SJSA1 (cell line): ENCODE data around the gene NGLY1. TPM values are rescaled to one million over a fixed set of nuclear protein-coding genes. Genes with fewer than 3 reads are reported as not detected.

Experiments
- DNase-seq, 2 experiments: peaks; one replicate each; pipeline ENCODE4 v3.0.0-alpha.2; 2015 to 2020; ENCODE audit warnings: low spot score in 2 of 2, low read depth in 1 of 2
- H3K27ac ChIP-seq: fragments of 250-450 bp; sonication (Bioruptor Pico); 2 replicates; pipeline ENCODE4 v1.5.1; 2020; ENCODE audit warnings: mild to moderate bottlenecking, moderate library complexity
- H3K27me3 ChIP-seq: fragments of 250-450 bp; sonication (Bioruptor Pico); replicated peaks from 2 replicates; pipeline ENCODE4 v1.5.1; 2020; ENCODE audit warnings: mild to moderate bottlenecking, moderate library complexity
- H3K36me3 ChIP-seq: fragments of 250-450 bp; sonication (Bioruptor Pico); 2 replicates; pipeline ENCODE4 v1.5.1; 2020; ENCODE audit warnings: mild to moderate bottlenecking
- H3K4me1 ChIP-seq: fragments of 250-450 bp; sonication (Bioruptor Pico); replicated peaks from 2 replicates; pipeline ENCODE4 v1.6.1; 2021; ENCODE audit warnings: mild to moderate bottlenecking
- H3K4me3 ChIP-seq: fragments of 250-450 bp; sonication (Bioruptor Pico); 2 replicates; pipeline ENCODE4 v1.5.1; 2020; ENCODE audit warnings: mild to moderate bottlenecking
- H3K9me3 ChIP-seq: fragments of 250-450 bp; sonication (Bioruptor Pico); replicated peaks from 2 replicates; pipeline ENCODE4 v1.5.1; 2020; ENCODE audit warnings: mild to moderate bottlenecking
- total RNA-seq: library from RNA; depleted of rRNA; stranded (reverse); fragments of >200 nt; shearing (Covaris generic); gene quantifications from 2 replicates; pipeline ENCODE4 v1.2.3, GENCODE V29; 2014; rRNA removed

Gene NGLY1, protein sequence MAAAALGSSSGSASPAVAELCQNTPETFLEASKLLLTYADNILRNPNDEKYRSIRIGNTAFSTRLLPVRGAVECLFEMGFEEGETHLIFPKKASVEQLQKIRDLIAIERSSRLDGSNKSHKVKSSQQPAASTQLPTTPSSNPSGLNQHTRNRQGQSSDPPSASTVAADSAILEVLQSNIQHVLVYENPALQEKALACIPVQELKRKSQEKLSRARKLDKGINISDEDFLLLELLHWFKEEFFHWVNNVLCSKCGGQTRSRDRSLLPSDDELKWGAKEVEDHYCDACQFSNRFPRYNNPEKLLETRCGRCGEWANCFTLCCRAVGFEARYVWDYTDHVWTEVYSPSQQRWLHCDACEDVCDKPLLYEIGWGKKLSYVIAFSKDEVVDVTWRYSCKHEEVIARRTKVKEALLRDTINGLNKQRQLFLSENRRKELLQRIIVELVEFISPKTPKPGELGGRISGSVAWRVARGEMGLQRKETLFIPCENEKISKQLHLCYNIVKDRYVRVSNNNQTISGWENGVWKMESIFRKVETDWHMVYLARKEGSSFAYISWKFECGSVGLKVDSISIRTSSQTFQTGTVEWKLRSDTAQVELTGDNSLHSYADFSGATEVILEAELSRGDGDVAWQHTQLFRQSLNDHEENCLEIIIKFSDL
- total RNA-seq = 14.1 and 24.7 TPM in 2 replicates

DNA sequence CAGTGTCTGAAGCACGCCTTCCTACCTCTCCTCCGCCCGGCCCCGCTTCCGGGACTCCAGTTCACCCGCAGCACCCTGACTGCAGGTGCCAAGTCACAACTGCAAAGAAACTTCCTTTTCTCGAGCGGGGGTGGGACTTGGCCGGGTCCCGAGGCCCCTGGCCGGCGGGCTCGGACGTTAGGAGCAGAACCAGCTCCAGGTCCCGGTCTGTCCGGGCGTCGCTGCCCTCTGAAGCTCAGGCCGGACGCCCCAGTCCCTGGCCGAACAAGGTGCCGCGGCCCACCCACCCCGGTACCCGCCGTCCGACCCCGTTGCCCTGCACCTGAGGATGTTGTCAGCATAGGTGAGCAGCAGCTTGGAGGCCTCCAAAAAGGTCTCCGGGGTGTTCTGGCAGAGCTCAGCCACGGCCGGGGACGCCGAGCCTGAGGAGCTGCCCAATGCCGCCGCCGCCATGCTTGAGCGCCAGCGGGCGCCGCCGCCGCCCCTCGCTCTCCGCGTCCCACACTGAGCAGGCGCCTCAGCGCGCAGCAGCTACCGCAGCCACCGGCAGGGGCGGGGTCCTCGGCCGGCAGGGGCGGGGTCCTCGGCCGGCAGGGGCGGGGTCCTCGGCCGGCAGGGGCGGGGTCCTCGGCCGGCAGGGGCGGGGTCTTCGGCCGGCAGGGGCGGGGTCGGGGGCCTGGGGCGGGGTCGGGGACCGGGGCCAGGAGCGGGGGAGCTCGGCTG, at the start of gene NGLY1:
TSS of gene NGLY1 (minus strand) at position 506 of the 723 bp plus-strand sequence. CDS start at position 453, 53 bp downstream.
- H3K27ac ChIP-seq = peak within 1 kb of the TSS; percentile 25; the same call in 1 of the 2 replicates
- DNase-seq = peak; percentile 64 to 78
- no peaks in the 10 kb centered on the region; the same call in 1 of the 2 replicates for H3K27me3 ChIP-seq
- H3K36me3 ChIP-seq = no peaks in the 10 kb centered on the region; the same call in 1 of the 2 replicates
- peaks cover 12% of the 10 kb centered on the region for H3K4me1 ChIP-seq
- H3K9me3 ChIP-seq = no peaks in the 10 kb centered on the region
- peak within 1 kb of the TSS; percentile 92 for H3K4me3 ChIP-seq

DNA sequence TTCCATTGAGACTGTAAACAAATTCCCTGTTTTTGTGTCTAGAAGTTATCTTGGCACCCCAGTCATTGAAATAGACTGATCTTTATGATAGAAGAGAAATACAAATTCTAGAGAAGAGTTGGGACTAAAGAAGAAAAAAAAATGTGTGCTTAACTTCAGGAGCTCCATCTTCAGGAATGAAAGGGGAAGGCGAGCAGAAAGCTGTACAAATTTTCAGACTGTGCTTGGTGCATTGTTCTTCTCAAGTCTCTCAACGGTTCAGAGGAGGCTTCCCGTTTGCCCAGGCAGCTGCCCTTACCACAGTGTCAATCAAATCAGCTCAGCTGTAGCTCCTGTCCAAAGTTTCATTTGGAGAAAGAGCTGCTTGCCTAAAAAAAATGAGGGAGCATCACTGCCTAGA, 48.3 kb upstream of the NGLY1 start:
- H3K27ac ChIP-seq = no peak overlapping the region
- H3K27me3 ChIP-seq = no peaks in the 10 kb centered on the region
- no peak for DNase-seq
- H3K4me3 ChIP-seq = no peak overlapping the region
- no peaks in the 10 kb centered on the region for H3K36me3 ChIP-seq
- H3K9me3 ChIP-seq = no peaks in the 10 kb centered on the region
- no peaks in the 10 kb centered on the region for H3K4me1 ChIP-seq

DNA sequence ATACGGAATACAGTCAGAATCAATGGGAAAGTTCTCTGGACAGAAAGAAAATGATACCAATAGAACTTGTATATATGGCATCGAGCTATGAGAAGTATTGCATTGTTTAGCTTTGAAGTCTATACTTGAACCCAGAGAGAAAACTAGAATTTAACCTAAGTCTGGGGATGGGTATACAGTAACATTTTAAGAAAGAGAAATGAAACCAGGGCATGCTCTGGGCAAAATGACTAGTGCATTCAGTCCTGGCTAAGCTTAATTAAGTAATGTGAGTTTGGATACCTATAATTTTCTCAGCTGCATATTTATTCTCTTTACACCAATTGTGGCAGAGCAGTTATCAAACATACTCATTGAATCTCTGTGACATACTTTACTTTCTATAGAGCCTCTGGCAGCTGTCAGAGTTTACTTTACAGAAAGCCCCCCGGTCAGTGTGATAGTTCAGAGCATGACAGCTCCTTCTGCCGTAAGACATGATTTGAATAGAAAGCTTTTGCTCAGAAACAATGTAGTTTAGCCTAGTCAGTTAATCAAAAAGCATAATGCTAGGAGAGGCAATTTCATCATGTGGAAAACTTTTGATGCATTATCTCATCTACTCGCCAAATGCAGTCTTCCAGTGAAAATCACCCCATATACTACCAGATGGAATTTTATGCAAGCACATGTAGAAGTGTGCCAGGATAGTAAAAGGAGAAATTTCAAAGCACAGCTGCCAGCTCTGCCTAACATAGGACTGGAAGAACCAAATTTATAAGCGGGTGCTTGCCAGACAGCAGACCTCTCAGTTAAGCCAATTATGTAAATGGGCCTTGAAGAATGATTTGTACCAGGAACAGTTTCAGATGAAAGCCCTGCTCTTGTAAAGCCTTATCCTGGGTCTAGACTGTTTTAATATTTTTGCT, 47.4 kb upstream of the NGLY1 start:
- Histone ChIP-seq H3K4me1 (no peaks in the 10 kb centered on the region), H3K36me3 (no peaks in the 10 kb centered on the region), H3K27me3 (no peaks in the 10 kb centered on the region), H3K4me3 (no peak overlapping the region), H3K9me3 (no peaks in the 10 kb centered on the region), H3K27ac (no peak overlapping the region)
- DNase-seq = no peak

DNA sequence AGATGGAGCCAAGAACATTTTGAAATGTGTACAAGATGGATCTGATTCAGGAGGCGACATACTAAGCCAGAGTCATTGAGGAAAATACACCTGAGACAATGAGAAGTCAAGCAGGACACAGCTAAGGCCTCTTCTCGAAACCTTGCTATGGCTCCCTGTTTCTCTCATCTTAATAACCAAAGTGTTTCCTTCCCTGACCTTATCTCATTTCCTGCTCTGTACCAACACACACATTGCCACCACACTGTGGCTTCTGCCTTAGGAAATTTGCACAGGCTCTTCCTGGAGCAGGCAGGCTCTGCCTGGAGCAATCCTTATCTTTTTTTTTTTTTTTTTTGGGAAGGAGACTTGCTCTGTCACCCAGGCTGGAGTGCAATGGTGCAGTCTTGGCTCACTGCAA, 43.3 kb upstream of the NGLY1 start:
- no peaks in the 10 kb centered on the region; the same call in 1 of the 2 replicates for H3K4me1 ChIP-seq
- no peaks in the 10 kb centered on the region for H3K36me3 ChIP-seq
- H3K27ac ChIP-seq = no peak overlapping the region
- H3K4me3 ChIP-seq = no peak overlapping the region
- no peaks in the 10 kb centered on the region for H3K9me3 ChIP-seq
- H3K27me3 ChIP-seq = no peaks in the 10 kb centered on the region
- DNase-seq = no peak

- Histone ChIP-seq H3K27ac (no peak overlapping the region), H3K27me3 (no peaks in the 10 kb centered on the region), H3K36me3 (no peaks in the 10 kb centered on the region), H3K4me3 (no peak overlapping the region), H3K9me3 (no peaks in the 10 kb centered on the region), H3K4me1 (peaks cover 14% of the 10 kb centered on the region)
- no peak for DNase-seq
These were observed 40.1 kb upstream of the NGLY1 start for GRCh38 chr3:25823314-25823713.

DNA sequence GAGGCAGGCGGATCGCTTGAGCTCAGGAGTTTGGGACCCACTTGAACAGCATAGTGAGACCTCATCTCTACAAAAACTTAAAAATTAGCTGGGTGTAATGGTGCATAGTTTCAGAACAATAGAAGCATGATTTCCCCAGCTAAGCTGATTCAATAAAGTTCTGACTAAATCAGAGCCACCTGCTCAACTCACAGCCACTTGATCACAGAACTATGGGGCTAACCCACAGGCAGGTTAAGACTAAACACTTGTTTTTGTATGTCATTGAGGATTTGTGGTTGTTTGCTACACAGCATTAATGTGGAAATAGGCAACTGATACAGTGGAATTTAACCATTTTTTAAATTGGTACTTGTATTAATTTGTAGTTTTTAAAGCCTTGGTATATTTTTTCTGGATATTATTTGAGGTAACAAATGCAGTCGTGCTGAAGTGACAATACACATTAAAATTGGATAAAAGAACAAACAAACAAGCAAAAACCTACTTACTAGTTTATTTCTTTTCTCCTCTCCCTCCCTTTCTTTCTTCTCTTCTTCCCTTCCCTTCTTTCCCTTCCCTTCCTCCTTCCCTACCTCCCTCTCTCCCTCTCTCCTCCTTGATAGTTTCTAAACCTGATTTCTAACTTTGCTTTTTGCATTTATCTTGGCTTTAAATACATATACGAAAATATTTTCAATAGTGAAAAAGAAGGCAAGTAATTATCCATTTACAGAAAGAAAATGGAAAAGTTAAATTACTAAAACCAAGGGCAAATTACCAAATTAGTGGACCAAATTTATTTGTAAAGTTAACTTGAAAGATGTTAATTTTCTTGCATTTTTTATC, 38.7 kb upstream of the NGLY1 start:
- no peaks in the 10 kb centered on the region for H3K36me3 ChIP-seq
- H3K27ac ChIP-seq = no peak overlapping the region
- no peaks in the 10 kb centered on the region for H3K9me3 ChIP-seq
- no peak for DNase-seq
- H3K4me1 ChIP-seq = peaks cover 14% of the 10 kb centered on the region
- H3K27me3 ChIP-seq = no peaks in the 10 kb centered on the region
- no peak overlapping the region for H3K4me3 ChIP-seq

GRCh38 chr3:25820816-25821486, 37.7 kb upstream of the NGLY1 start:
- Histone ChIP-seq H3K27ac (peak overlapping the region; percentile 55), H3K9me3 (no peaks in the 10 kb centered on the region), H3K4me1 (peaks cover 14% of the 10 kb centered on the region), H3K27me3 (no peaks in the 10 kb centered on the region), H3K36me3 (no peaks in the 10 kb centered on the region), H3K4me3 (no peak overlapping the region)
- DNase-seq = no peak

DNA sequence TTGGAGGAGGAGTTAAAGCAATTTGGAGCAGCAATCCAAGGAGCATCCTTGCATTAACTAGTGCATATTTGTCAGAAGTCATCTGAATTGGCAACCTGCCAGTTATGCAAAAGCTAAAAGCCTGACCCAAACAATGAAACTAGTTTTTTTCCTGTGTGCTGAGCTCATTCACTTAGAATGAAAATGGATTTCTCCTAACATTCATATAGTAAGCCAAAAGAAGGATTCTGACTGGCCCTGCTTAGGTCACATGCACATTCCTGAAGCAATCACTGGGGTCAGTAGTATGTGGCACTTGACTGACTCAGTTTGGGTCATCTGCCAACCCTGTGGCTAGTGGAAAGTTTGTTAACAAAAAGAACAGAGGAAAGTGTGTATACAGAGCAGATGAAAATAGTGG, 37.1 kb upstream of the NGLY1 start:
- DNase-seq = peak; percentile 73 to 76
- no peak overlapping the region for H3K4me3 ChIP-seq
- H3K9me3 ChIP-seq = no peaks in the 10 kb centered on the region
- H3K4me1 ChIP-seq = peaks cover 14% of the 10 kb centered on the region
- no peaks in the 10 kb centered on the region for H3K36me3 ChIP-seq
- H3K27me3 ChIP-seq = no peaks in the 10 kb centered on the region
- H3K27ac ChIP-seq = peak overlapping the region; percentile 55

DNA sequence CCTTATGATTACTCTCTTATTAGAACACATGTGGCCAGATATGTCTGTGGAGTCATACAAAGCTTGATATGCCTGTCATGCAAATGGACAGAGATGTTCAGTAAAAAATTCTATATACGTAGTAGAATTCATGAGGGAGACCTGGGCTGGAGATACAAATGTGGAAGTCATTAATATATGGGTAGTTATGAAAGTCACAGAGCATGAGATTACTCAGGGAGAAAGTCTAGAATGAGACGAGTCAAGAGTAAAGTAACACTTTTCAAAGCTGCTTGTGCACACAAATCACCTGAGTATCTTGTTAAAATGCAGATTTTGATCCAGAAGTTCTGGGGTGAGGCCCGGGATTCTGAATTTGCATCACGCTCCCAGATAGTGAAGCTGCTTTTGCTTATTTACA, 35.1 kb upstream of the NGLY1 start:
- no peaks in the 10 kb centered on the region for H3K9me3 ChIP-seq
- H3K4me1 ChIP-seq = peaks cover 14% of the 10 kb centered on the region
- DNase-seq = no peak
- H3K27ac ChIP-seq = no peak overlapping the region
- H3K36me3 ChIP-seq = no peaks in the 10 kb centered on the region
- H3K4me3 ChIP-seq = no peak overlapping the region
- no peaks in the 10 kb centered on the region for H3K27me3 ChIP-seq

- H3K27ac ChIP-seq = no peak overlapping the region
- DNase-seq = no peak
- H3K4me1 ChIP-seq = peaks cover 14% of the 10 kb centered on the region
- H3K36me3 ChIP-seq = no peaks in the 10 kb centered on the region
- no peaks in the 10 kb centered on the region for H3K9me3 ChIP-seq
- H3K27me3 ChIP-seq = no peaks in the 10 kb centered on the region
- no peak overlapping the region for H3K4me3 ChIP-seq
These were observed 34.4 kb upstream of the NGLY1 start for GRCh38 chr3:25817638-25818037.

GRCh38 chr3:25817107-25817506, 33.9 kb upstream of the NGLY1 start:
- H3K9me3 ChIP-seq = no peaks in the 10 kb centered on the region
- no peaks in the 10 kb centered on the region for H3K36me3 ChIP-seq
- no peak overlapping the region for H3K4me3 ChIP-seq
- DNase-seq = no peak
- no peaks in the 10 kb centered on the region for H3K27me3 ChIP-seq
- no peak overlapping the region for H3K27ac ChIP-seq
- peaks cover 14% of the 10 kb centered on the region for H3K4me1 ChIP-seq

GRCh38 chr3:25812644-25813043, 29.4 kb upstream of the NGLY1 start:
- H3K4me1 ChIP-seq = no peaks in the 10 kb centered on the region
- H3K4me3 ChIP-seq = no peak overlapping the region
- no peaks in the 10 kb centered on the region; the same call in 1 of the 2 replicates for H3K27me3 ChIP-seq
- H3K27ac ChIP-seq = no peak overlapping the region
- H3K9me3 ChIP-seq = no peaks in the 10 kb centered on the region
- no peak for DNase-seq
- H3K36me3 ChIP-seq = no peaks in the 10 kb centered on the region
